NCI-H2107 treated with DMSO at 0.1 percent for 48 hours (cell line): Measurements from ENCODE around the gene FGFR3.
"Not testable (repeated sequence)": the region's sequence is repeated elsewhere in the genome, so short reads cannot be mapped to it uniquely, and the experiment has no call there.

Experiments
- DNase-seq: peaks from one replicate; lab custom pipeline; 2025; ENCODE audit not compliant: unreplicated experiment; lab: John Stamatoyannopoulos, UW

Gene FGFR3

DNA sequence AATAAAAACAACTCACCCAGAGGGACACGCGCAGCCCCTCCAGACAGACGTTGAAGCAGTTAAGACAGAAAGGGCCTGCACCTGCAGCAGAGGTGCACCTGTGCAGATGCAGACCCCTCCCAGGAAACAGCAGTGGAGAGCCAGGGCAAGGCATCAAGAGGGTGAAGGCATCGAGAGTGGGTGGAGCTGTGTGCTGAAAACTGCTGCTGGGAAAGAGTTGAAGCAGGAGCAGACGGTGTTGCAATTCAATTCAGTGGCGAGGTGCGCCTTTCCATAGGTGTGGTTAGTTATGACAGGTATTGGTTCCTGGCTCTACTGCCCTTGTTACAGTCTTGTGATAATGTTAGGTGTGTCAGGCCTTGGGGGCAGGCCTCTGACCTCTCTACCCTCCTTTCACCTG is 46.2 kb downstream of the FGFR3 start:
- DNase-seq = no peak

- DNase-seq = no peak
Measured at GRCh38 chr4:1841201-1841886, 48.3 kb downstream of the FGFR3 start.

DNA sequence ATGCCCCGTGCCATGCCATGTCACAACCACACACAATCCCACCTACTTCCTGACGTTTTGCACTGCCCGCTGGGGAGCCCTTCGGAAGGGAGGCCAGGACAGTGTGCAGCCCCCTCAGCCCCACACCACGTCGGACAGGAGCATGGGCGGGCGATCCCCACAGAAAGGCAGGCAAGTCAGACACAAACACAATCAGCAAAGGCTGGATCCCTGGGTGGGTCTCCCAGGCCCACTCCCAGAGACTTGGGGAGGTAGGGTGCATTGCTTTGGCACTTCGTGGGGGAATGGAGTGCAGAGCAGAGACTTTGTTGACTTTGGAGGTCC is 48.8 kb downstream of the FGFR3 start:
- no peak for DNase-seq

- DNase-seq = no peak
Measured at GRCh38 chr4:1842339-1842895, 49.3 kb downstream of the FGFR3 start.

GRCh38 chr4:1842993-1843448 is 49.9 kb downstream of the FGFR3 start:
- no peak for DNase-seq

GRCh38 chr4:1843852-1844251 is 50.8 kb downstream of the FGFR3 start:
- no peak for DNase-seq

DNA sequence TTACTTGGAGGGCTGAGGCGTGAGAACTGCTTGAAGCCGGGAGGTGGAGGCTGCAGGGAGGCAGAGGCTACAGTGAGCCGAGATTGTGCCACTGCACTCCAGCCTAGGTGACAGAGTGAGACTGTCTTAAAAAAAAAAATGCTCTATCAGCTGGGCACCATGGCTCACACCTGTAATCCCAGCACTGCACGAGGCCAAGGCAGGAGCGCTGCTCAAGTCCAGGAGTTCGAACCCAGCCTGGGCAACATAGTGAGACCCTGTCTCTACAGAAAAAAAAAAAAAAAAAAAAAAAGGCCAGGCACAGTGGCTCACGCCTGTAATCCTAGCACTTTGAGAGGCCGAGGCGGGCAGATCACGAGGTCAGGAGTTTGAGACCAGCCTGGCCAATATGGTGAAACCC is 51.5 kb downstream of the FGFR3 start:
- not testable (repeated sequence) for DNase-seq

DNA sequence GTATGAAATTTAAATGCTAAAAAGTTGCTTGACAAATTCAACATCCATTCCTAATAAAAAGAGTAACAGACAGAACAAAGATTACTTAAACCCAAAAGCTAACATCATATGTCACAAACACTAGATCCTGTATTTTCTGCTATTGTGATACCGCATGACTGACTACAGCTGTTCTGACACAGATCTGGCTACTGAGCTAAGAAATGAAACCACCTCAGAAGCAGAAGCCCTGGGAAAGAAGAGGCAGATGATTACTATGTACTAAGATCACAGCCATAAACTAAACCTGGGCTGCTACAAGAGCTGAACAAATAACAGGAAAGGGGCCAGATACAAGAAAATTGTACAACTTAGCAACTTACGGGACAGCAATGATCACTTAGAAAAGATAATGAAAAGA is 53.5 kb downstream of the FGFR3 start:
- DNase-seq = no peak

- no peak for DNase-seq
Measured at GRCh38 chr4:1850276-1850675, 57.2 kb downstream of the FGFR3 start.

- DNase-seq = no peak
Measured at GRCh38 chr4:1851160-1851559, 58.1 kb downstream of the FGFR3 start.

GRCh38 chr4:1851575-1852410 is 58.7 kb downstream of the FGFR3 start:
- no peak for DNase-seq

- no peak for DNase-seq
Measured at GRCh38 chr4:1852904-1853623, 60.0 kb downstream of the FGFR3 start.

GRCh38 chr4:1854752-1855151 is 61.7 kb downstream of the FGFR3 start:
- no peak for DNase-seq

- DNase-seq = no peak
Measured at GRCh38 chr4:1855333-1856070, 62.4 kb downstream of the FGFR3 start.

DNA sequence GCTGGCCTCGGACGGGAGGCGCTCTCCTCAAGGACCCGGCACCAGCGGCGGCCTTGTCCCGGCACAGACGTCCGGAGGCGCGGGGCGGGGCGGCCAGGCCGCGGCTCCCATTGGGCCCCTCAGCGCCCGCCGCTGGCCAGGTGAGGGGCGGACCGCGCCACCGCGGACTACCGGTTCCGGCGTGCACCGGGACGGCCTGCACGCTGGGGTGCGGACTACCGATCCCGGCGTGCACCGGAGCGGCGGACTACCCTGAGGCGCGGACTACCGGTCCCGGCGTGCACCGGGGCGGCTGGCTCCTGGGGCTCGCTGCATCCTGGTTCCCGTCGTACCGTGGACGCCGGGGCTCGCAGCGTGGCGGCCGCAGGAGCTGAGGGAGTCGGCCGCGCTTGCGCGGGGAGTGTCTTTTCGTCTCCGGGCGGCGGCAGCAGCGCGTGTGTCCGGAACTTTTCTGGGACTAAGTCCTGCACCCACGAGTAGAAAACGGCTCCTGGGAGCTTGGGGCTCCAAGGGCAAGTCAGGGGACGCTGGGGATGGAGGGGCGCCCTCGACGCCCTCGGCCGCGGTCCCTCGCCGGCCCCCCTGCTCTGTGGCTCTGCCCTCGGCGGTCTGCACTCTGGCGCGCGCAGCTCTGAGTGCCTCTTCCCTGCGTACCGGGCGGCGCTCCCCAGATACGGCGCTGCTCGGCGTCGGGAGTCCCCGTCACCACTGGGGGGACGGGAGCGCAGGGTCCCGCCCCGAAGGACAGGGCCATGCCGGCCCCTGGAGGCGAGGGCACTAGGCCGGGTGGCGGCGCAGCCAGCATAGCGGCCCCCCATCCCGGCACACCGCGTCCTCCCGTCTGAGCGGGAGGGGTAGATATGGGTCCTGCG is 63.2 kb downstream of the FGFR3 start, which contains the start of gene LETM1:
TSS of gene LETM1 (minus strand) at position 86 of the 872 bp plus-strand sequence. CDS start 206 bp downstream, outside the sequence.
- DNase-seq = peak; percentile 64

GRCh38 chr4:1856943-1857699 is 64.0 kb downstream of the FGFR3 start:
- no peak for DNase-seq

DNA sequence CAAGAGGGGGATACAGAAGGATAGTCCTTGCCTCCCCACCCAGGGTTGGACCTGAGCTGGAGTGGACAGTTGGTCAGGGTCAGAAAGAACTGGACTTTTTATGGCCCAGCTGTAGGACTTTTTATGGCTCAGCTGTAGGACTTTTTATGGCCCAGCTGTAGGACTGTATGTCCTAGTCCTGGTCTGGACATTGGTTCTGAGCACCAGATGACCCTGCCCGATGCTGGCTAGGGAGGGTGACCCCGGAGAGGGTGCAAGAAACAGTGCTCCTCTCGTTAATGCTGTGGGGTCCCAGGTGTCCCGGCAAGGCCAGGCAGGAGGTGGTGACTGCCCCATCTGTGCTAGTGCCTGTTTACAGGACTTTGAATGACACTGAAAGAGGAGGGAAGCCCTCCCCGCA is 64.8 kb downstream of the FGFR3 start:
- DNase-seq = no peak
